Suprapubic skin (tissue), 4 donors: Measurements from ENCODE around the gene DNMT3A. TPM values are rescaled to one million over a fixed set of nuclear protein-coding genes. Genes with fewer than 3 reads are reported as not detected.

Experiments
- DNase-seq, 2 donors: peaks; one replicate each; pipeline ENCODE4 v3.0.0-alpha.2; 2019; ENCODE audit warnings: low spot score in 2 of 2
- H3K27ac ChIP-seq: fragments of 200-600 bp; sonication (generic); one replicate; pipeline ENCODE4 v1.5.1; 2019
- H3K27me3 ChIP-seq: fragments of 200-600 bp; sonication (generic); one replicate; pipeline ENCODE4 v1.5.1; 2019
- H3K36me3 ChIP-seq: fragments of 200-600 bp; sonication (generic); one replicate; pipeline ENCODE4 v1.5.1; 2019
- H3K4me1 ChIP-seq: fragments of 200-600 bp; sonication (generic); one replicate; pipeline ENCODE4 v1.5.1; 2019
- H3K4me3 ChIP-seq: fragments of 200-600 bp; sonication (generic); one replicate; pipeline ENCODE4 v1.5.1; 2019; ENCODE audit warnings: mild to moderate bottlenecking
- H3K9me3 ChIP-seq: fragments of 200-600 bp; sonication (generic); one replicate; pipeline ENCODE4 v1.5.1; 2019
- EP300 ChIP-seq: sonication (generic); formaldehyde crosslinking; IDR thresholded peaks from one replicate; pipeline ENCODE4 v1.6.1; 2017; ENCODE audit warnings: antibody characterized with exemption
- POLR2A ChIP-seq, 2 donors: fragments of 450-650 bp; IDR thresholded peaks; one replicate each; pipeline ENCODE4 v1.6.1; 2017; ENCODE audit warnings: antibody characterized with exemption in 2 of 2, mild to moderate bottlenecking in 2 of 2, moderate library complexity in 2 of 2
- POLR2AphosphoS5 ChIP-seq, 3 donors: sonication (generic); formaldehyde crosslinking; IDR thresholded peaks; one replicate each; pipeline ENCODE4 v1.6.1; 2017; ENCODE audit warnings: antibody characterized with exemption in 3 of 3
- WGBS: methylation state at CpG from one replicate; pipeline ENCODE4 v1.1.5; 2018; 5-methylcytosine and 5-hydroxymethylcytosine counted together
- total RNA-seq, 4 donors: library from RNA; depleted of rRNA; stranded (reverse); fragments of >200 nt; gene quantifications; one replicate each; pipeline ENCODE4 v1.1.0, GENCODE V29; 2016
- TF ChIP-seq, protein P1 (sequence below), 2 donors: fragments of 200-600 bp in 1 of 2; fragments of 450-650 bp in 1 of 2; sonication (generic) in 1 of 2; IDR thresholded peaks; one replicate each; pipeline ENCODE4 v1.5.1; 2016 to 2019; ENCODE audit warnings: antibody characterized with exemption in 2 of 2, mild to moderate bottlenecking in 1 of 2, moderate library complexity in 1 of 2

The DNMT3A gene
- total RNA-seq, 4 donors from 2014 or later: 4.0 to 12.8 (median 9.5) TPM

DNA sequence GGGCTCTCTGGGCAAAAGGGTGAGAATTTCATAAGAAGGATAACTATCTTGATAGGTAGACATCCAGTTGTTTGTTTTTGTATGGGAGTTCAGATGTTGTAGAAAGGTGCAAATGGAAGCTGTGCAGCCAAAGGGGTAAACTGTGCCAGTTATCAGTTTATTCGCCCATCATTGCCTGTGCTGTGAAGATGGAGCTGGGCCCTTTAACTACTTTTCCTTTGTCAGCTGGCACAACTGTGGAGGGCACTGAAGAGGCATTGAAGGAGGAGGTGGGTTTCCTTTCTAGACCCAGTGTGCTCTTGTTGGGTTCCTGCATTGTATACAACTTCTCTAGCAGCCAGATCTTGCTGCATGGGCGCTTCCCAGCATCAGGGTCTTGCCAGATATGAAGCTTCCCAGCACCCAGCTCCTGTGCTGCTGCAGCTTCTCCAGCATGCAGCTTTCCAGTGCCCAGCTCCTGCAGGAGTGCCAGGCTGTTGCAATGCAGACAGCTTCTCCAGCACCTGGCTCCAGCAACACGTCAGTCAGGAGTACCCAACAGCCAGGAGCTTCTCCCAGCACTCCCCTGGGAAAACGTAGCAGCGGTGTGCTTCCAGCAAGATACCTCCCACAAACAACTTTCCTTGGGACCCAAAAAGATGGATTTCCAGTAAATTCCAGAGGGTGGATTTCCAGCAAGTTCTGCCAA is 15.3 kb downstream of the DNMT3A start:
- DNase-seq: no peak
- Histone ChIP-seq H3K27me3 (no peaks in the 10 kb centered on the region), H3K9me3 (peaks cover 6% of the 10 kb centered on the region), H3K4me3 (no peak overlapping the region), H3K4me1 (peaks cover 43% of the 10 kb centered on the region), H3K36me3 (peaks cover 4% of the 10 kb centered on the region), H3K27ac (no peak overlapping the region)
- WGBS: 97% methylated on average over 5 of the region's 5 CpGs
- no peak for TF ChIP-seq POLR2A (IDR thresholded peaks at IDR 0.05)
- no peak for TF ChIP-seq POLR2AphosphoS5 (IDR thresholded peaks at IDR 0.05)
- TF ChIP-seq, protein P1, sequence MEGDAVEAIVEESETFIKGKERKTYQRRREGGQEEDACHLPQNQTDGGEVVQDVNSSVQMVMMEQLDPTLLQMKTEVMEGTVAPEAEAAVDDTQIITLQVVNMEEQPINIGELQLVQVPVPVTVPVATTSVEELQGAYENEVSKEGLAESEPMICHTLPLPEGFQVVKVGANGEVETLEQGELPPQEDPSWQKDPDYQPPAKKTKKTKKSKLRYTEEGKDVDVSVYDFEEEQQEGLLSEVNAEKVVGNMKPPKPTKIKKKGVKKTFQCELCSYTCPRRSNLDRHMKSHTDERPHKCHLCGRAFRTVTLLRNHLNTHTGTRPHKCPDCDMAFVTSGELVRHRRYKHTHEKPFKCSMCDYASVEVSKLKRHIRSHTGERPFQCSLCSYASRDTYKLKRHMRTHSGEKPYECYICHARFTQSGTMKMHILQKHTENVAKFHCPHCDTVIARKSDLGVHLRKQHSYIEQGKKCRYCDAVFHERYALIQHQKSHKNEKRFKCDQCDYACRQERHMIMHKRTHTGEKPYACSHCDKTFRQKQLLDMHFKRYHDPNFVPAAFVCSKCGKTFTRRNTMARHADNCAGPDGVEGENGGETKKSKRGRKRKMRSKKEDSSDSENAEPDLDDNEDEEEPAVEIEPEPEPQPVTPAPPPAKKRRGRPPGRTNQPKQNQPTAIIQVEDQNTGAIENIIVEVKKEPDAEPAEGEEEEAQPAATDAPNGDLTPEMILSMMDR (IDR thresholded peaks at IDR 0.05): no peak
- no peak for TF ChIP-seq EP300

DNA sequence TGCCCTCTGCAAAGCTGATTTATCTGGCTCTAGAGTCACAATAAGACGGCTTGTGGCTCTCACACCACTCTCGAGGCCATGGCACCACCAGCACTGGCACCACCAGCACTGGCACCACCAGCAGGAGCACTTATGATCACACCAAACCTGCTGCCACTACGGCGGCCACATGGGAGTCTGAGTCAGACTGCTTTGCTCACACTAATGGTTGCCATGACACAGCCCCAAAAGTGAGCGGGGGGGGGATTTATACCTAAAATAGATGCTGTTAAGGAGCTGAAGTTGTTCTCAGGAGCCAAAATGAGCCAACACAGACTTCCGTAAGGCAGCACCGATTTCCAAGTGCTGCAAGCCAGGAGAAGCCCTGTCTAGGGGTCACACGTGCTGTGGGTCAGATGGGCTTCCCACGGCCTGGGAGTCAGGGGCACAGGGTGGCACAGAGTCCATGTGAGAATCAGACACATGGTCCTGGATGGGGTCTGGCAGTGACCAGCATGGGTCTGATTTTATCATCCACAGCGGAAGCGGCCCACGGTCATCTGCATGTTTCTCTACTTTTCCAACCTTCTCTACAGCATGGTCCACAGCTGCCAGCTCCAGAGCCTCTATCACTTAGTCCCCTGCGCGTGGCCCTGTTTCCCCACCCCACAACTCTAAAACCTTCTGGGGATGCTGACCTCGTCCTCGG is 16.7 kb downstream of the DNMT3A start:
- Histone ChIP-seq H3K36me3 (peaks cover 4% of the 10 kb centered on the region), H3K27ac (no peak overlapping the region), H3K27me3 (no peaks in the 10 kb centered on the region), H3K9me3 (peaks cover 6% of the 10 kb centered on the region), H3K4me3 (no peak overlapping the region), H3K4me1 (peaks cover 35% of the 10 kb centered on the region)
- no peak for DNase-seq
- TF ChIP-seq POLR2A (IDR thresholded peaks at IDR 0.05) (no peak), EP300 (no peak), POLR2AphosphoS5 (IDR thresholded peaks at IDR 0.05) (no peak)
- TF ChIP-seq, protein P1 (IDR thresholded peaks at IDR 0.05): no peak
- 76% methylated on average over 14 of the region's 16 CpGs for WGBS

DNA sequence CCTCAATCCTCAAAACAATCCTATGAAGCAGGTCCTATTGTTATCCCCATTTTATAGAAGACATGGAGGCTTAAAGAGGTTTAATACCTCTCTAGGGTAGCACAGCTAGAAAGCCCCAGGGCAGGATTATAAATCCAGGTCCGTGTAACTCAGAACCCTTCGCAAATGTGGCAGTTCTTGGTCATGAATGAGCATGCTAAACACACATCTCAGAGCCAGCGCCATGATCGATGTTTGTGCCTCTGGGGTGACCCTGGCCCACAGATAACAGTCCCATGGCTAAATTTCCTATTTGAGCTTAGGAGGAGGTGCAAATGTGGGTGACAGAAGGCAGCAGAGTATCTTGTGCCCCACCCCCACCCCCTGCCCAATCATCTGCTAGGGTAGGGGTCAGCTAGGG is 17.5 kb downstream of the DNMT3A start:
- no peak for DNase-seq
- TF ChIP-seq, protein P1 (IDR thresholded peaks at IDR 0.05): no peak
- TF ChIP-seq EP300: no peak
- TF ChIP-seq POLR2A (IDR thresholded peaks at IDR 0.05): no peak
- TF ChIP-seq POLR2AphosphoS5 (IDR thresholded peaks at IDR 0.05): no peak

DNA sequence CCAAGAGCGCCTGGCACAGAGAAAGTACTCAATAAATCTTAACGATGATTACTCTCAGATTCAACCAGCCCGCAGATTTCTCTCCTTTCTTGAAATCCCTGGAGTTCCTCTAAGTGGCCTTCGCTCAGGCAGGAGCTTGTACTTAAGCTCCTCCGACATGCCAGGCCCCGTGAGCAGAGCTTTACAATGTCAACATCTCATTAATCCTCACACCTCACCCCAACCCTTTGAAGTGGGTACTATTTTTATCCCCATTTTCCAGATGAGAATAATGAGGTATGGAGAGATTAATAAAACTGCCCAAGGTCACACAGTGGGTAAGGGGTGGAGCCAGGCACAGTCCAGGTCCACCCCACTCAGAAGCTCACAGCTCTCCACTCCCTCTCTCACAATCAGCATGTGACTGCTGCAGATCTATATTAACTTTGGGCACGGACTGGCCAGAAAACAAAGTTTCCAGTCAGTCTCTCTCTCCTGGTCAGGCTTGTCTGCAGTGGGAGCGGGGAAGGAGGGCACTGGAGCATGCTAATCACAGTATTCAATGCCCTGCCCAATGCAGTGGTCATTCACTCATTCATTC is 18.0 kb downstream of the DNMT3A start:
- no peaks in the 10 kb centered on the region for H3K27me3 ChIP-seq
- H3K9me3 ChIP-seq: peaks cover 6% of the 10 kb centered on the region
- H3K36me3 ChIP-seq: peaks cover 4% of the 10 kb centered on the region
- peaks cover 27% of the 10 kb centered on the region for H3K4me1 ChIP-seq
- DNase-seq: no peak
- 55% methylated on average over 8 of the region's 8 CpGs for WGBS
- no peak overlapping the region for H3K27ac ChIP-seq
- TF ChIP-seq EP300 (no peak), POLR2AphosphoS5 (IDR thresholded peaks at IDR 0.05) (no peak), POLR2A (IDR thresholded peaks at IDR 0.05) (no peak)
- TF ChIP-seq, protein P1 (IDR thresholded peaks at IDR 0.05): no peak
- no peak overlapping the region for H3K4me3 ChIP-seq

More for the DNA sequence above, 17.5 kb downstream of the DNMT3A start:
- H3K4me1 ChIP-seq: peaks cover 31% of the 10 kb centered on the region
- peaks cover 4% of the 10 kb centered on the region for H3K36me3 ChIP-seq
- H3K27me3 ChIP-seq: no peaks in the 10 kb centered on the region
- H3K27ac ChIP-seq: no peak overlapping the region
- no peak overlapping the region for H3K4me3 ChIP-seq
- H3K9me3 ChIP-seq: peaks cover 6% of the 10 kb centered on the region
- 61% methylated on average over 4 of the region's 4 CpGs for WGBS

DNA sequence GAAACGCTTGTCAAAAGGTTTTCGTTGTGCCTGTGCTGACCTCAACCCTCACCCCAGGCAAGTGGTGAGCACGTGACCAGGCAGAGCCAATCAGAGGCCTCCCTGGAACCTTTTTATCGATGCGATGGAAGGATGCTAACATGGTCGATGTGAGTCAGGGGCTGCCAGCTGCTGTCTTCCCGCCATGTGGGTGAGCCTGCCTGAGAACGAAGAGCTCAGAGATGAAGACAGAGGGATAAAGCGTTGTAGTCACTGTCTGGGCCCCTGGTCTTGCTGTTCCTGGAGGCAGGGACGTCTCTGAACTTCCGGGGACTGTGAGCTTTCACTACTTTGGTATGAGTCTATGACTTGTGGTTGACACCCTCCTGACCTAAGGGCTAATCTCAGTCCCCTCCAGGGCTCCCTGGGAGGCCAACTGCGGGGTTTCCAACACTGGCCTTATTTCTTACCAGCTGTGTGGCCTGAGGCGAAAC is 18.6 kb downstream of the DNMT3A start:
- Histone ChIP-seq H3K4me3 (no peak overlapping the region), H3K9me3 (peaks cover 6% of the 10 kb centered on the region), H3K27me3 (no peaks in the 10 kb centered on the region), H3K27ac (no peak overlapping the region), H3K36me3 (peaks cover 4% of the 10 kb centered on the region), H3K4me1 (peaks cover 24% of the 10 kb centered on the region)
- TF ChIP-seq, protein P1 (IDR thresholded peaks at IDR 0.05): no peak
- WGBS: 79% methylated on average over 13 of the region's 13 CpGs
- DNase-seq: no peak
